ENCODE results near the gene PES1.

The PES1 gene

GRCh38 chr22:30610299-30610698 lies 18.6 kb upstream of the PES1 start:
- no peak for DNase-seq (ENCODE audit: extremely low spot score)
- no peak for TF ChIP-seq CTCF (IDR thresholded peaks at IDR 0.05; ENCODE audit: control extremely low read depth, extremely low read depth, low read depth, missing control alignments)
- CTCF ChIA-PET: interaction anchor here (0.9 to 5.1 kb wide), 5 partner anchors 8 to 145 kb away, joined by 3 to 58 read pairs (median 4); partner anchors contain the start of gene SLC35E4
- POLR2A ChIA-PET: no interaction called here

GRCh38 chr22:30609260-30610185 lies 17.8 kb upstream of the PES1 start:
- TF ChIP-seq CTCF (IDR thresholded peaks at IDR 0.05; ENCODE audit: control extremely low read depth, extremely low read depth, low read depth, missing control alignments): no peak
- DNase-seq (ENCODE audit: extremely low spot score): peak; percentile 60
- ChIA-PET CTCF (interaction anchor here (0.7 to 5.1 kb wide), 7 partner anchors 9 to 322 kb away, joined by 3 to 58 read pairs (median 4); partner anchors contain the start of gene SLC35E4), POLR2A (no interaction called here)

- DNase-seq (ENCODE audit: extremely low spot score): peak; percentile 39
- POLR2A ChIA-PET: interaction anchor here (1.0 kb wide), 1 partner anchor 9 kb away, joined by 3 read pairs; no protein-coding TSS in a partner anchor
- no peak for TF ChIP-seq CTCF (IDR thresholded peaks at IDR 0.05; ENCODE audit: control extremely low read depth, extremely low read depth, low read depth, missing control alignments)
- CTCF ChIA-PET: interaction anchor here (1.0 to 5.1 kb wide), 9 partner anchors 9 to 321 kb away, joined by 3 to 58 read pairs (median 14); partner anchors contain the start of genes PES1 and SLC35E4
Measured at GRCh38 chr22:30607939-30608338, 16.2 kb upstream of the PES1 start.

GRCh38 chr22:30607300-30607930 lies 15.7 kb upstream of the PES1 start:
- DNase-seq (ENCODE audit: extremely low spot score): no peak
- ChIA-PET CTCF (interaction anchor here (1.0 to 5.1 kb wide), 10 partner anchors 9 to 320 kb away, joined by 3 to 58 read pairs (median 10); partner anchors contain the start of genes PES1 and SLC35E4), POLR2A (interaction anchor here (0.6 to 1.0 kb wide), 3 partner anchors 9 to 42 kb away, joined by 3 to 5 read pairs (median 5); no protein-coding TSS in a partner anchor)
- no peak for TF ChIP-seq CTCF (IDR thresholded peaks at IDR 0.05; ENCODE audit: control extremely low read depth, extremely low read depth, low read depth, missing control alignments)

- no peak for TF ChIP-seq CTCF (IDR thresholded peaks at IDR 0.05; ENCODE audit: control extremely low read depth, extremely low read depth, low read depth, missing control alignments)
- peak; percentile 73 for DNase-seq (ENCODE audit: extremely low spot score)
- POLR2A ChIA-PET: interaction anchor here (0.6 to 1.0 kb wide), 3 partner anchors 8 to 42 kb away, joined by 3 to 5 read pairs (median 5); no protein-coding TSS in a partner anchor
- CTCF ChIA-PET: interaction anchor here (0.6 to 5.1 kb wide), 17 partner anchors 9 to 501 kb away, joined by 3 to 58 read pairs (median 4); partner anchors contain the start of genes PES1, SELENOM and SLC35E4
Measured at GRCh38 chr22:30606455-30607299, 15.0 kb upstream of the PES1 start, which contains the start of gene TCN2. TSS of gene TCN2 (plus strand) at chr22:30607174. CDS start at chr22:30607332, 158 bp downstream.

Data from GM10248 (cell line).